Measurements from ENCODE around the gene ARHGAP23. TPM values are rescaled to one million over a fixed set of nuclear protein-coding genes. Genes with fewer than 3 reads are reported as not detected.
A peak's percentile ranks its signal among the peaks of the same experiment; 100 is the strongest.

Gene ARHGAP23
- total and polyA plus RNA-seq, 2 experiments from 2014 or later: 21.4 to 150 TPM

DNA sequence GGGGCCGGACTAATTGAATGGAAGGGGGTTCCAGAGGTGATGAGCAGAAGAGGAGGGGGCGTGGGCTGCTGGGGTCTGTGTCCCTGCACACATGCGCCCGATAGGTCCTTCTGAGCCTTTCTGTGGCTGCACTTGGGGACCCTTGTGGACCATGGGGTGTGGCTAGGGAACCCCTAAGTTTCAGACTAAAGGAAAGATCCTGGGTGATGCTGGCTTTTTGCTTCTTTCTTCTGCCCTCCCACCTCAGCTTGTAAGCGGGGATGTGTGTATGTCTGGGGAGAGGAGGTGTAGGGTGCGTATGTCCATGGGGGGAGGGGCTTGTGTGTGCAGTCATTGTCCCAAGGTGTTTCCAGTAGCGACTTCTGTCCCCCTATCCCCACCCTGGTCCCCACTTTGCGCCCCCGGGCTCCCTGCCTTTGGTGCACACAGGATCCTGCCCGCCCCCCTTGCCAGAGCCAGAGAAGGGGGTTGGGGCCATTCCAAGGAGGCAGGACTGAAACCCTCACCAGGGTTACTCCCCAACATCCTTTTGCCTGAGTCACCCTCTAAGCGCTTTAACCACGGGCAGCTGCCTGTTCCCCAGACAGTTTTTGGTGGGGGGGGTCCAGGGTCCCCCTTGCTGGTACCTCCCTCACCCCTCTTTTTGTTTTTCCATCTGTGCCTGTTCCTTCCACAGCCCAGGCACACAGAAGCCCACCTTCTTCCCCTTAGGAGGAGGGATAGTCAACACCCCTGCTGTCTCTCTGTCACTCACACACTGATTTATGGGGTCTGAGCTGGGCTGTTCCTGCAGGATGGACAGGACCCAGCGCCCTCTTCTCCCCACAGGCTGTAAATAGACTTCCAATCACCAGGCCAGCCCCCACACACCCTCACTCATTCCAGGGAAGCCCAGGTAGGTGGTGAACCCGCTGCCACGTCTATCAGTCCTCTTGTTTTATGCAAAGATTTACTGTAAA is 83.2 kb downstream of the ARHGAP23 start:
- H3K27ac ChIP-seq (ENCODE audit: low read depth): no peak overlapping the region
- TF ChIP-seq, protein P1, sequence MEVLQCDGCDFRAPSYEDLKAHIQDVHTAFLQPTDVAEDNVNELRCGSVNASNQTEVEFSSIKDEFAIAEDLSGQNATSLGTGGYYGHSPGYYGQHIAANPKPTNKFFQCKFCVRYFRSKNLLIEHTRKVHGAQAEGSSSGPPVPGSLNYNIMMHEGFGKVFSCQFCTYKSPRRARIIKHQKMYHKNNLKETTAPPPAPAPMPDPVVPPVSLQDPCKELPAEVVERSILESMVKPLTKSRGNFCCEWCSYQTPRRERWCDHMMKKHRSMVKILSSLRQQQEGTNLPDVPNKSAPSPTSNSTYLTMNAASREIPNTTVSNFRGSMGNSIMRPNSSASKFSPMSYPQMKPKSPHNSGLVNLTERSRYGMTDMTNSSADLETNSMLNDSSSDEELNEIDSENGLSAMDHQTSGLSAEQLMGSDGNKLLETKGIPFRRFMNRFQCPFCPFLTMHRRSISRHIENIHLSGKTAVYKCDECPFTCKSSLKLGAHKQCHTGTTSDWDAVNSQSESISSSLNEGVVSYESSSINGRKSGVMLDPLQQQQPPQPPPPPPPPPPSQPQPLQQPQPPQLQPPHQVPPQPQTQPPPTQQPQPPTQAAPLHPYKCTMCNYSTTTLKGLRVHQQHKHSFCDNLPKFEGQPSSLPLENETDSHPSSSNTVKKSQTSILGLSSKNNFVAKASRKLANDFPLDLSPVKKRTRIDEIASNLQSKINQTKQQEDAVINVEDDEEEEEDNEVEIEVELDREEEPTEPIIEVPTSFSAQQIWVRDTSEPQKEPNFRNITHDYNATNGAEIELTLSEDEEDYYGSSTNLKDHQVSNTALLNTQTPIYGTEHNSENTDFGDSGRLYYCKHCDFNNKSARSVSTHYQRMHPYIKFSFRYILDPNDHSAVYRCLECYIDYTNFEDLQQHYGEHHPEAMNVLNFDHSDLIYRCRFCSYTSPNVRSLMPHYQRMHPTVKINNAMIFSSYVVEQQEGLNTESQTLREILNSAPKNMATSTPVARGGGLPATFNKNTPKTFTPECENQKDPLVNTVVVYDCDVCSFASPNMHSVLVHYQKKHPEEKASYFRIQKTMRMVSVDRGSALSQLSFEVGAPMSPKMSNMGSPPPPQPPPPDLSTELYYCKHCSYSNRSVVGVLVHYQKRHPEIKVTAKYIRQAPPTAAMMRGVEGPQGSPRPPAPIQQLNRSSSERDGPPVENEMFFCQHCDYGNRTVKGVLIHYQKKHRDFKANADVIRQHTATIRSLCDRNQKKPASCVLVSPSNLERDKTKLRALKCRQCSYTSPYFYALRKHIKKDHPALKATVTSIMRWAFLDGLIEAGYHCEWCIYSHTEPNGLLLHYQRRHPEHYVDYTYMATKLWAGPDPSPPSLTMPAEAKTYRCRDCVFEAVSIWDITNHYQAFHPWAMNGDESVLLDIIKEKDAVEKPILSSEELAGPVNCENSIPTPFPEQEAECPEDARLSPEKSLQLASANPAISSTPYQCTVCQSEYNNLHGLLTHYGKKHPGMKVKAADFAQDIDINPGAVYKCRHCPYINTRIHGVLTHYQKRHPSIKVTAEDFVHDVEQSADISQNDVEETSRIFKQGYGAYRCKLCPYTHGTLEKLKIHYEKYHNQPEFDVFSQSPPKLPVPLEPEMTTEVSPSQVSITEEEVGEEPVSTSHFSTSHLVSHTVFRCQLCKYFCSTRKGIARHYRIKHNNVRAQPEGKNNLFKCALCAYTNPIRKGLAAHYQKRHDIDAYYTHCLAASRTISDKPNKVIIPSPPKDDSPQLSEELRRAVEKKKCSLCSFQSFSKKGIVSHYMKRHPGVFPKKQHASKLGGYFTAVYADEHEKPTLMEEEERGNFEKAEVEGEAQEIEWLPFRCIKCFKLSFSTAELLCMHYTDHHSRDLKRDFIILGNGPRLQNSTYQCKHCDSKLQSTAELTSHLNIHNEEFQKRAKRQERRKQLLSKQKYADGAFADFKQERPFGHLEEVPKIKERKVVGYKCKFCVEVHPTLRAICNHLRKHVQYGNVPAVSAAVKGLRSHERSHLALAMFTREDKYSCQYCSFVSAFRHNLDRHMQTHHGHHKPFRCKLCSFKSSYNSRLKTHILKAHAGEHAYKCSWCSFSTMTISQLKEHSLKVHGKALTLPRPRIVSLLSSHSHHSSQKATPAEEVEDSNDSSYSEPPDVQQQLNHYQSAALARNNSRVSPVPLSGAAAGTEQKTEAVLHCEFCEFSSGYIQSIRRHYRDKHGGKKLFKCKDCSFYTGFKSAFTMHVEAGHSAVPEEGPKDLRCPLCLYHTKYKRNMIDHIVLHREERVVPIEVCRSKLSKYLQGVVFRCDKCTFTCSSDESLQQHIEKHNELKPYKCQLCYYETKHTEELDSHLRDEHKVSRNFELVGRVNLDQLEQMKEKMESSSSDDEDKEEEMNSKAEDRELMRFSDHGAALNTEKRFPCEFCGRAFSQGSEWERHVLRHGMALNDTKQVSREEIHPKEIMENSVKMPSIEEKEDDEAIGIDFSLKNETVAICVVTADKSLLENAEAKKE (CRISPR knock-in tag; IDR thresholded peaks at IDR 0.05): no peak
- TF ChIP-seq ZNF114 (CRISPR knock-in tag; IDR thresholded peaks at IDR 0.05) (no peak), EZH2 (IDR thresholded peaks at IDR 0.05; ENCODE audit: low read depth, unreplicated experiment) (no peak), ZNF331 (CRISPR knock-in tag; IDR thresholded peaks at IDR 0.05; ENCODE audit: low read depth) (no peak), POLR2AphosphoS5 (IDR thresholded peaks at IDR 0.05; ENCODE audit: low read depth) (peak; percentile 53), NANOG (IDR thresholded peaks at IDR 0.05; ENCODE audit: borderline replicate concordance) (no peak)
- TF ChIP-seq, protein P2, sequence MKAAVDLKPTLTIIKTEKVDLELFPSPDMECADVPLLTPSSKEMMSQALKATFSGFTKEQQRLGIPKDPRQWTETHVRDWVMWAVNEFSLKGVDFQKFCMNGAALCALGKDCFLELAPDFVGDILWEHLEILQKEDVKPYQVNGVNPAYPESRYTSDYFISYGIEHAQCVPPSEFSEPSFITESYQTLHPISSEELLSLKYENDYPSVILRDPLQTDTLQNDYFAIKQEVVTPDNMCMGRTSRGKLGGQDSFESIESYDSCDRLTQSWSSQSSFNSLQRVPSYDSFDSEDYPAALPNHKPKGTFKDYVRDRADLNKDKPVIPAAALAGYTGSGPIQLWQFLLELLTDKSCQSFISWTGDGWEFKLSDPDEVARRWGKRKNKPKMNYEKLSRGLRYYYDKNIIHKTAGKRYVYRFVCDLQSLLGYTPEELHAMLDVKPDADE (IDR thresholded peaks at IDR 0.05): 0 out of 2 replicates have a peak, but pooled peaks have one; percentile 5
- Mint-ChIP-seq H3K36me3 (ENCODE audit: low read depth) (peaks cover 8% of the 10 kb centered on the region), H3K9me3 (0 out of 3 replicates have a peak, but pooled peaks cover 4% of the 10 kb centered on the region), H3K27ac (peak overlapping the region; percentile 76; the same call in 1 of the 2 replicates), H3K4me3 (peak overlapping the region; percentile 70), H3K4me1 (peaks cover 42% of the 10 kb centered on the region), H3K27me3 (ENCODE audit: insufficient read depth, low read depth, poor library complexity) (peaks cover 46% of the 10 kb centered on the region)
- peak overlapping the region; percentile 74 for H3K4me3 ChIP-seq
- no peak overlapping the region for H2AFZ ChIP-seq
- peaks cover 31% of the 10 kb centered on the region for H3K4me1 ChIP-seq (ENCODE audit: insufficient read depth)
- DNase-seq (ENCODE audit: low spot score): peak; percentile 52
- H3K27me3 ChIP-seq (ENCODE audit: insufficient read depth): peaks cover 21% of the 10 kb centered on the region
- peaks cover 28% of the 10 kb centered on the region for H3F3A ChIP-seq (replicated peaks; ENCODE audit: low read depth)
- no peaks in the 10 kb centered on the region for H3K9me2 ChIP-seq (ENCODE audit: insufficient read depth)
- no peaks in the 10 kb centered on the region; the same call in 1 of the 2 replicates for H4K20me1 ChIP-seq (replicated peaks; ENCODE audit: insufficient read depth)
- no peaks in the 10 kb centered on the region for H3K79me2 ChIP-seq (replicated peaks; ENCODE audit: insufficient read depth)
- no peaks in the 10 kb centered on the region for H3K36me3 ChIP-seq (ENCODE audit: insufficient read depth)
- peak; percentile 3 for ATAC-seq
- peak overlapping the region; percentile 95 for H3K4me2 ChIP-seq

Measured in GM23338 (cell line).